B cell (primary cell): ENCODE measurements around the gene NFE2L1.

ENCODE experiments used
- CTCF ChIP-seq: fragments of 200-600 bp; IDR thresholded peaks from one replicate; pipeline ENCODE4 v1.8.0; 2022; ENCODE audit warnings: antibody characterized with exemption, mild to moderate bottlenecking
- EZH2 ChIP-seq: IDR thresholded peaks from 2 replicates; pipeline ENCODE4 v1.6.1; 2012; ENCODE audit warnings: borderline replicate concordance, low read depth, mild to moderate bottlenecking, moderate library complexity, low read length; ENCODE audit not compliant: insufficient read depth, poor library complexity, severe bottlenecking

- no peak for TF ChIP-seq CTCF
- TF ChIP-seq EZH2, result no peak
Observed at GRCh38 chr17:48045316-48046001, 2.7 kb upstream of the NFE2L1 start.
